ENCODE measurements around the gene ELOVL7. TPM values are rescaled to one million over a fixed set of nuclear protein-coding genes. Genes with fewer than 3 reads are reported as not detected.

ELOVL7 gene
- total and polyA plus RNA-seq, 4 donors: 0.21 to 2.3 (median 0.76) TPM

- H3K27me3 ChIP-seq (ENCODE audit: control insufficient read depth in 4 of 4, insufficient read depth in 4 of 4, low read length in 3 of 4): no peaks in the 10 kb centered on the region
- no peaks in the 10 kb centered on the region for H3K9me3 ChIP-seq (ENCODE audit: control insufficient read depth in 4 of 4, low read length in 3 of 4)
- H3K4me3 ChIP-seq (ENCODE audit: low read depth in 1 of 3, low read length in 3 of 3): no peak overlapping the region
- TF ChIP-seq YY1 (IDR thresholded peaks at IDR 0.05): no peak
- no peak for TF ChIP-seq HNF4A (conservative IDR thresholded peaks at IDR 0.05)
- no peak for TF ChIP-seq NR2F2 (IDR thresholded peaks at IDR 0.05)
- TF ChIP-seq, protein P1, sequence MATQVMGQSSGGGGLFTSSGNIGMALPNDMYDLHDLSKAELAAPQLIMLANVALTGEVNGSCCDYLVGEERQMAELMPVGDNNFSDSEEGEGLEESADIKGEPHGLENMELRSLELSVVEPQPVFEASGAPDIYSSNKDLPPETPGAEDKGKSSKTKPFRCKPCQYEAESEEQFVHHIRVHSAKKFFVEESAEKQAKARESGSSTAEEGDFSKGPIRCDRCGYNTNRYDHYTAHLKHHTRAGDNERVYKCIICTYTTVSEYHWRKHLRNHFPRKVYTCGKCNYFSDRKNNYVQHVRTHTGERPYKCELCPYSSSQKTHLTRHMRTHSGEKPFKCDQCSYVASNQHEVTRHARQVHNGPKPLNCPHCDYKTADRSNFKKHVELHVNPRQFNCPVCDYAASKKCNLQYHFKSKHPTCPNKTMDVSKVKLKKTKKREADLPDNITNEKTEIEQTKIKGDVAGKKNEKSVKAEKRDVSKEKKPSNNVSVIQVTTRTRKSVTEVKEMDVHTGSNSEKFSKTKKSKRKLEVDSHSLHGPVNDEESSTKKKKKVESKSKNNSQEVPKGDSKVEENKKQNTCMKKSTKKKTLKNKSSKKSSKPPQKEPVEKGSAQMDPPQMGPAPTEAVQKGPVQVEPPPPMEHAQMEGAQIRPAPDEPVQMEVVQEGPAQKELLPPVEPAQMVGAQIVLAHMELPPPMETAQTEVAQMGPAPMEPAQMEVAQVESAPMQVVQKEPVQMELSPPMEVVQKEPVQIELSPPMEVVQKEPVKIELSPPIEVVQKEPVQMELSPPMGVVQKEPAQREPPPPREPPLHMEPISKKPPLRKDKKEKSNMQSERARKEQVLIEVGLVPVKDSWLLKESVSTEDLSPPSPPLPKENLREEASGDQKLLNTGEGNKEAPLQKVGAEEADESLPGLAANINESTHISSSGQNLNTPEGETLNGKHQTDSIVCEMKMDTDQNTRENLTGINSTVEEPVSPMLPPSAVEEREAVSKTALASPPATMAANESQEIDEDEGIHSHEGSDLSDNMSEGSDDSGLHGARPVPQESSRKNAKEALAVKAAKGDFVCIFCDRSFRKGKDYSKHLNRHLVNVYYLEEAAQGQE (IDR thresholded peaks at IDR 0.05): no peak
- TF ChIP-seq, protein P2, sequence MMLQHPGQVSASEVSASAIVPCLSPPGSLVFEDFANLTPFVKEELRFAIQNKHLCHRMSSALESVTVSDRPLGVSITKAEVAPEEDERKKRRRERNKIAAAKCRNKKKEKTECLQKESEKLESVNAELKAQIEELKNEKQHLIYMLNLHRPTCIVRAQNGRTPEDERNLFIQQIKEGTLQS (IDR thresholded peaks at IDR 0.05): no peak
- TF ChIP-seq GABPA (IDR thresholded peaks at IDR 0.05 in 1 of 2, conservative IDR thresholded peaks at IDR 0.05 in 1 of 2): no peak
- no peak for TF ChIP-seq FOXA2 (IDR thresholded peaks at IDR 0.05)
- TF ChIP-seq, protein P3, sequence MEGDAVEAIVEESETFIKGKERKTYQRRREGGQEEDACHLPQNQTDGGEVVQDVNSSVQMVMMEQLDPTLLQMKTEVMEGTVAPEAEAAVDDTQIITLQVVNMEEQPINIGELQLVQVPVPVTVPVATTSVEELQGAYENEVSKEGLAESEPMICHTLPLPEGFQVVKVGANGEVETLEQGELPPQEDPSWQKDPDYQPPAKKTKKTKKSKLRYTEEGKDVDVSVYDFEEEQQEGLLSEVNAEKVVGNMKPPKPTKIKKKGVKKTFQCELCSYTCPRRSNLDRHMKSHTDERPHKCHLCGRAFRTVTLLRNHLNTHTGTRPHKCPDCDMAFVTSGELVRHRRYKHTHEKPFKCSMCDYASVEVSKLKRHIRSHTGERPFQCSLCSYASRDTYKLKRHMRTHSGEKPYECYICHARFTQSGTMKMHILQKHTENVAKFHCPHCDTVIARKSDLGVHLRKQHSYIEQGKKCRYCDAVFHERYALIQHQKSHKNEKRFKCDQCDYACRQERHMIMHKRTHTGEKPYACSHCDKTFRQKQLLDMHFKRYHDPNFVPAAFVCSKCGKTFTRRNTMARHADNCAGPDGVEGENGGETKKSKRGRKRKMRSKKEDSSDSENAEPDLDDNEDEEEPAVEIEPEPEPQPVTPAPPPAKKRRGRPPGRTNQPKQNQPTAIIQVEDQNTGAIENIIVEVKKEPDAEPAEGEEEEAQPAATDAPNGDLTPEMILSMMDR (IDR thresholded peaks at IDR 0.05; ENCODE audit: low read depth, low read length, missing input control): no peak
- TF ChIP-seq, protein P4, sequence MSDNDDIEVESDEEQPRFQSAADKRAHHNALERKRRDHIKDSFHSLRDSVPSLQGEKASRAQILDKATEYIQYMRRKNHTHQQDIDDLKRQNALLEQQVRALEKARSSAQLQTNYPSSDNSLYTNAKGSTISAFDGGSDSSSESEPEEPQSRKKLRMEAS (IDR thresholded peaks at IDR 0.05): no peak
- no peak for TF ChIP-seq ZBTB33 (IDR thresholded peaks at IDR 0.05)
- no peak for TF ChIP-seq RAD21 (IDR thresholded peaks at IDR 0.05)
- no peak for TF ChIP-seq JUND (IDR thresholded peaks at IDR 0.05)
- TF ChIP-seq SP1 (IDR thresholded peaks at IDR 0.05): no peak
- TF ChIP-seq TAF1 (conservative IDR thresholded peaks at IDR 0.05): no peak
- no peak for TF ChIP-seq EGR1 (IDR thresholded peaks at IDR 0.05; ENCODE audit: low read depth in 2 of 2)
- TF ChIP-seq HNF4G (IDR thresholded peaks at IDR 0.05): no peak
- no peaks in the 10 kb centered on the region for H3K4me1 ChIP-seq (ENCODE audit: control insufficient read depth in 4 of 4, insufficient read depth in 4 of 4, low read length in 3 of 4)
- no peak overlapping the region for H3K27ac ChIP-seq (ENCODE audit: low read depth in 1 of 2, low read length in 2 of 2)
- WGBS: 92% methylated on average over 40 of the region's 40 CpGs
- DNase-seq (ENCODE audit: low spot score): no peak
- H3K36me3 ChIP-seq (ENCODE audit: control insufficient read depth in 4 of 4, insufficient read depth in 3 of 4, low read depth in 1 of 4, low read length in 3 of 4): no peaks in the 10 kb centered on the region
- no peak overlapping the region for H3K9ac ChIP-seq (ENCODE audit: low read depth in 1 of 2, low read length in 2 of 2)
These were observed 100.4 kb downstream of the ELOVL7 start for GRCh38 chr5:60743511-60744314.
